ENCODE data around the gene PABPN1. TPM values are rescaled to one million over a fixed set of nuclear protein-coding genes. Genes with fewer than 3 reads are reported as not detected.

The PABPN1 gene
- polyA plus RNA-seq, 10 donors = 88.9 to 153 (median 105) TPM

- no peak for DNase-seq
These were observed 21.1 kb upstream of the PABPN1 start for GRCh38 chr14:23299986-23300686.

GRCh38 chr14:23300687-23301223 lies 20.5 kb upstream of the PABPN1 start:
- DNase-seq = no peak

- DNase-seq = peak; percentile 99 to 100 (median 100)
These were observed 19.8 kb upstream of the PABPN1 start for GRCh38 chr14:23301288-23301968.

DNA sequence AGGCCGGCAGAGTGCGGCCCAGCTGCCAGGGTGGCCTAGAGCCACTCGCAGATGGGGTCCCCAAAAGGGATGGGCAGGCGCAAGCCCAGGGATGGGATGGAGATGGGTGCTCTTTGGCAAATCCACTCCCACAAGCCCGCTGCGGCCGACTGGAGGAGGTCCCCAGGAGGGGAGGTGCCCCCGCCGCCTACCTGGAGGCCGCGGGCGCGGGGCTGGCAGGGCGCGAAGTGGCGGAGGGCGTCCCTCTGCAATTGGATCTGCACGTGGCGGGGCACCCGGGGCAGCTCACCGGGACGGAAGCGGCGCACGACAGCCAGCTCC lies 19.3 kb upstream of the PABPN1 start:
- no peak for DNase-seq

DNA sequence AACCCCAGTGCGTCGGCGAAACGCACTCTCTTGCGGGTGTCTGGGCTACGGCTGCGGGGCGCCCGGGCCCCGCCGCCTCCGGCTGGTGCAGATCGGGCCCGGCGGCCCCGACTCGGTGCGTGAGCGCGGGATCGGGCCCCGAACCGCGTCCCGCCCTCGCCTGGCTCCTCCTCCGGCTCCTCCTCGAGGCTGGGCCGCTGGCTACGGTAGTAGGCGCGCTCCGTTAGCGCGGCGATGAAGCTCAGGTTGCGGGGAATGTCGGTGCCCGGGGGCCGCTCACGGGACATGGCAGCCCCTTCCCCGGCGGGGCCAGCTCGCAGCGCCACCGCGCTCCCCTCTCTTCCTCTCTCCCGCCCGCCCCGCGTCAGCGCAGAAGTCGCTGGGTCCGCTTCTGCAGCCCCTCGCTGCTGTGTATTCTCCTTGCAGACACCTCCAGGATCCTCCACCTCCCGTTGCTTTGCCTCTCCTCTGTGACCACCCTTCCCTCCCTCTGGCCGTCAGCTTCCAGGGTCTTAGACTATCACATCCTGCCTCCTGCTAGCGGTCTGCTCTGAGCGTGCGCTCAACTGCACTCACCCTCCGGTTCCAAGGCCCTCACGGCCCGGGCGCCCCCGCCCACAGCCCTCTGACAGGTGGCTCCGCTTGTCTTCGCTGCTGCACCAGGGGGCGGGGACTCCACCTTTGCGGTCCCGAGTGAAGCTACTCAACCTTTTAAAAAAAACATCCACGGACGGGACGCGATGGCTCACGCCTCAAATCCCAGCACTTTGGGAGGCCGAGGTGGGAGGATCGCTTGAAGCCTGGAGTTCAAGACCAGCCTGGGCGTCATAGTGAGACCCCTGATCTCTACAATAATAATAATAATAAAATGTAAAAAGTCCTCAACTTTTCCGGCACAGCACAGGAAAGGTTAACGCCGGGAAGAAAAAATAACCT lies 18.7 kb upstream of the PABPN1 start, which contains the start of gene PPP1R3E:
PPP1R3E (minus strand) TSS at position 570 of the 936 bp plus-strand sequence; CDS start at position 287, 283 bp downstream.
- peak; percentile 58 to 90 (median 74) for DNase-seq

DNA sequence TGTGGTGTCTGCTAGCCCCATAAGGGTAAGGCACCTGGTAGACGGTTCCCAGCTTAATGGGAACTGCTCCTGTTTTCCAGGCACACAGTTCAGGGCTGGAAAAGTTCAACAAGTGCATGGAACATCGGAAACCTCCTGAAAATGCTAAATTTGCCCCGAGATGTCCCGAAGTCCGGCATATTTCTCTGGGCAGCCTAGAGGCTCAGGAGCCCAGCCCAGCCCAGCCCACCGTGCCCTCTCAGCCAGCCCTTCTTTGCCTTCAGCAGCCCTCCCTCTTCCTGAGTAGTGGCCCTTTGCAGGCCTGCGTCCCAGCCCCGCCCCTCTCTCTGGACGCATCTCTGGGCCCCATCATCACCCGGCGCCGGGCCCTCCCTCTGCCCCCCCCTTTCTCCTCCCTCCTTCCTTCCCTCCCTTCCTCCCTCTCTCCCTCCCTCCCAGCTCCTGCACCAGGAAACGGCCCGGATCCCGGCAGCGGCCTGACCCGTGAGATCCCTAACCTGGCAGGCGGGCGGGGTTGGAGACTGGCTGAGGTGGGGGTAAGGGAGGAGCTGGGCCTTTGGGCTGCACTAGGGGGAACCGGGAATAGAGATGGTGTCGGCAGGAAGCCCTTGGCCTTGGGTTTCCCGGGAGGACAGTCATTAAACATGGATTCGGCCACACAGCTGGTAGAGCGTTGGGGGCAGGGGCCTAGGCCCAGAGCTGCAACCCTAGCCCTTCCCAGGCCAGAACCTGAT lies 14.7 kb upstream of the PABPN1 start, which contains the start of gene BCL2L2:
BCL2L2 (plus strand) TSS at position 422 of the 734 bp plus-strand sequence. CDS start 935 bp downstream, outside the sequence.
- DNase-seq = peak; percentile 88 to 97 (median 94)

DNA sequence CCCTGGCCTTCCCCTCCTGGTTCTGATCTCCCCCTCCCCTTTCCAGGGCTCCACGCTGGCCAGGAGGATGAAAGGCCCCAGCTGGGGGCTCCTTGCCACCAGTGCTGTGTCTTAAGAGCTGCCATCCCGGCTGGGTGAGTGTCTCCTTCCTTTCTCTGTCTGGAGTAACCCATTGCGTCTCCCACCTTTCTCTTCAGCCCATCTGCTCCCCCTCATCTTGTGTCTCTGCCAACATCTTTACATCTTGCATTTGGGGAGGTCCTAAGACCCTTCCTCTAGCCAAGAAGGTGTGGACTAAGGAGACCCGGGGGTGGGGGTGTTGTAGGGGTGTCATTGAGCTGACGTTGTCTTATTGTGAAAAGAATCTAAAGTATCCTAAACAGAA lies 14.1 kb upstream of the PABPN1 start:
- no peak for DNase-seq

DNA sequence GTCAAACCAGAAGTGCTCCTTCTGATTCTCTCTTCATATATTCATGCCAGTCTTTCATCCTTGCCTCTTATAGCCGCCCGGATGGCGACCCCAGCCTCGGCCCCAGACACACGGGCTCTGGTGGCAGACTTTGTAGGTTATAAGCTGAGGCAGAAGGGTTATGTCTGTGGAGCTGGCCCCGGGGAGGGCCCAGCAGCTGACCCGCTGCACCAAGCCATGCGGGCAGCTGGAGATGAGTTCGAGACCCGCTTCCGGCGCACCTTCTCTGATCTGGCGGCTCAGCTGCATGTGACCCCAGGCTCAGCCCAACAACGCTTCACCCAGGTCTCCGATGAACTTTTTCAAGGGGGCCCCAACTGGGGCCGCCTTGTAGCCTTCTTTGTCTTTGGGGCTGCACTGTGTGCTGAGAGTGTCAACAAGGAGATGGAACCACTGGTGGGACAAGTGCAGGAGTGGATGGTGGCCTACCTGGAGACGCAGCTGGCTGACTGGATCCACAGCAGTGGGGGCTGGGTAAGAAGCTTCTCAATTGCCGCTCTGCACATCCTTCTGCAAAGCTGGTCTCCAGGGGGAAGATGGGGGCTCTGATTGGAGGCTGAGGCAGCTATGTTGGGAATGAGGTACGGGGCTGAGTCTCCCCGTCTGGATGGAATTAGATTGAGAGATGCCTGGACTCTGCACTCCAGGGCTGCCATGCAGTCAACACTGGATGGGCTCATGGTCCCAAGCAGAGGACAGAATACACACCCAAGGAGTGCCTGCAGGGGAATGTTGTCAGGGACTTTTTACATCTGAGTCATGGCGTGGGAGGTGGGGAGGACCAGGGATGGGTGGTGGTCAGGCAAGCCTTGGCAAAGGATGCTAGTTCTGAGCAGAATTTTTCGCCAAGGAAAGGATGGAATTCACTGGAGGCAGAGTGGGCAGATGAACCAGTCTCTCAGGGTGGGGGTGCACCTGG lies 13.3 kb upstream of the PABPN1 start:
- DNase-seq = no peak

GRCh38 chr14:23308721-23309445 lies 12.4 kb upstream of the PABPN1 start:
- DNase-seq = no peak

DNA sequence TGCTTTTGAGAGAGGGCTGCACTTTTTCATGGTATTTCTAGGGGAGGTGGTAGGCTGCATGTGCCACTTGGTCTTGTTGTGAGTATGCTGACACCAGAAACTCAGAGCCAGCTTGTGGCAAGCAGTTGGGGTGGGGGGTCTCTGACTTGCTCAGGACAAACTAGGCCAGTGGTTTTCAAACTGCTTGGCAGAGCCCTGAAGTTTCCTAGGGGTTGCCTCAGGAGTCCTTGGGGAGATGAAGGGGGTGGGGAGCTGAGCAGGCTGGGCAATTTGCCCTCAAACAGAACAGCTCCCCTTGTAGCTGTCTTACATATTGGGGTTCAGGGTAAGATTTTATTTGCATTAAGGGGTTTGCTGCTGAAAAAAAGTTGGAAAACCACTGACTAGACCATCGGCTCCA lies 10.7 kb upstream of the PABPN1 start:
- DNase-seq = no peak

DNA sequence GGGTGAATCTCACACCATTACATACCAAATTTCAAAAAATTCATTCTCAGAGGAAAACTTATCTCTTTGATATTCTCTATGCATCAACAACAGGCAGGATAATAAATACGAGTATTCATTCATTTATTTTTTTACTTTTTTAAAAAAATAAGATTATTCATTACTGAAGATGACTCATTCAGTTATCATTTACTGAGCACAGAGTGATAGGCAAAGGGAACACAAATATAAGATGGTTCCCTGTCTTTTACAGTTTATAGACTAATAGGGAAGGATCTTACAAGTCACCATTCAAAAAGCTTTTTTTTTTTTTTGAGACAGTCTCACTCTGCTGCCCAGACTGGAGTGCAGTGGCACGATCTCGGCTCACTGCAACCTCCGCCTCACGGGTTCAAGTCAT lies 5.0 kb upstream of the PABPN1 start:
- DNase-seq = no peak

- no peak for DNase-seq
These were observed 1.3 kb upstream of the PABPN1 start for GRCh38 chr14:23319746-23320583.

DNA sequence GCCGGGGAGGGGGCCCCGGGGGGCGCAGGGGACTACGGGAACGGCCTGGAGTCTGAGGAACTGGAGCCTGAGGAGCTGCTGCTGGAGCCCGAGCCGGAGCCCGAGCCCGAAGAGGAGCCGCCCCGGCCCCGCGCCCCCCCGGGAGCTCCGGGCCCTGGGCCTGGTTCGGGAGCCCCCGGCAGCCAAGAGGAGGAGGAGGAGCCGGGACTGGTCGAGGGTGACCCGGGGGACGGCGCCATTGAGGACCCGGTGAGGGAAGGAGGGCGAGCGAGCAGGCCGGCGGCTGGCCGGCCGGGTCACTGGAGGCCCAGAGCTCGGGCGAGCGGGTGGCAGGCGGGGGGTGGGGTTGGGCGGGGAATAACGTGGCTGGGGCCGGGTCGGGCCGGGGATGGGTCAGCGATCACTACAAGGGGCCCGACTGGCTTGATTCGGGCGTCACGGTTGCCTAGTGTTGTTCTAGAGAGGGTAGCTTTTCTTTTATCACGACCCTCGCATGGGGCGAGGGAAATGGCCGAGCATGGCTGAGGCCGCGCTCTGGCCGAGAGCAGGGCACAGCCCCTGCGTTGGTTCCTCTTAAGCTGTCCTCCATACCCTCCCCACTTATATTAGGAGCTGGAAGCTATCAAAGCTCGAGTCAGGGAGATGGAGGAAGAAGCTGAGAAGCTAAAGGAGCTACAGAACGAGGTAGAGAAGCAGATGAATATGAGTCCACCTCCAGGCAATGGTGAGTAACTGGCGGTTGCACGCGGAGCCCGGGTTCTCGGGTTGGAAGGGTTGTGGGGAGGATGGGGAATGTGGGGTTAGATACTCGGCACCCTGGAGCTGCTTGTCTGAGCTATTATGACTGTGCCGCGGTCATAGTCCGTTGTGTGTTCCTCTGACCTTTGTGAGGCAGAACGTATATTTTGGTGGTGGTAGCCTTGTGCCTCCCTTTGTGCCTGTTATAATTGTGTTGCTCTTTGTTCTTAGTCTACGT lies 603 bp downstream of the PABPN1 start:
- peak; percentile 21 to 81 (median 46) for DNase-seq

- no peak for DNase-seq
These were observed 1.6 kb downstream of the PABPN1 start for GRCh38 chr14:23322568-23323517.

GRCh38 chr14:23323838-23324454 lies 2.7 kb downstream of the PABPN1 start:
- DNase-seq = no peak

Measured in muscle of back (tissue), 11 donors.